Psoas muscle (tissue), 8 donors: Measurements from ENCODE around the gene PHF21B. TPM values are rescaled to one million over a fixed set of nuclear protein-coding genes. Genes with fewer than 3 reads are reported as not detected.

Experiments used
- ATAC-seq, 4 donors: fragments of 200-7000 bp; cut with Tn5 transposase; one replicate each; pipeline ENCODE4 v1.9.1; 2020; ENCODE audit warnings: moderate library complexity in 3 of 4, mild to moderate bottlenecking in 2 of 4
- DNase-seq, 2 donors: peaks; one replicate each; pipeline ENCODE4 v3.0.0-alpha.2; 2020
- H3K27ac ChIP-seq: fragments of 200-600 bp; one replicate; pipeline ENCODE4 v1.8.0; 2022
- H3K27me3 ChIP-seq, 3 donors: fragments of 200-600 bp in 1 of 3; one replicate each; pipeline versions ENCODE4 v1.6.1 to v1.8.0; 2013 to 2022; ENCODE audit warnings: low read length in 2 of 3, mild to moderate bottlenecking in 2 of 3, moderate library complexity in 1 of 3; ENCODE audit not compliant: insufficient read depth in 3 of 3
- H3K36me3 ChIP-seq, 2 donors: fragments of 200-600 bp in 1 of 2; one replicate each; pipeline versions ENCODE4 v1.6.1 to v1.8.0; 2013 to 2022; ENCODE audit warnings: low read depth in 1 of 2, mild to moderate bottlenecking in 1 of 2, moderate library complexity in 1 of 2; ENCODE audit not compliant: insufficient read depth in 1 of 2
- H3K4me1 ChIP-seq: fragments of 200-600 bp; one replicate; pipeline ENCODE4 v1.8.0; 2022
- H3K4me3 ChIP-seq: fragments of 200-600 bp; one replicate; pipeline ENCODE4 v1.8.0; 2022; ENCODE audit warnings: mild to moderate bottlenecking
- H3K9me3 ChIP-seq: fragments of 200-600 bp; one replicate; pipeline ENCODE4 v1.8.0; 2022
- WGBS, 3 donors: extraction: QIAGEN DNeasy Blood & Tissue Kit; methylation state at CpG; one replicate each; pipeline versions ENCODE4 v1.1.6 to v1.1.7; 2013; 5-methylcytosine and 5-hydroxymethylcytosine counted together
- intact Hi-C, 2 donors: fragments of 100-400 bp; cut with DNase I; formaldehyde crosslinking; loops; one replicate each; pipeline versions ENCODE4 v1.11.0 to v1.14.2; 2022
- polyA plus RNA-seq, 3 donors: library from polyadenylated mRNA; stranded (reverse); fragments of 200-250 nt; gene quantifications; one replicate each; pipeline ENCODE4 v1.2.3, GENCODE V29; 2013
- total RNA-seq, 4 donors: library from RNA; stranded (reverse); fragmentation: NEBNext Ultra II Directional in 2 of 4; extraction: Animal tissue kit (Norgen Biotek cat#: 25700) in 2 of 4; gene quantifications; one replicate each; pipeline versions ENCODE4 v1.2.1 to v1.2.4, GENCODE V29; 2021 to 2023
- TF ChIP-seq, protein P1 (sequence below): fragments of 200-600 bp; IDR thresholded peaks from one replicate; pipeline ENCODE4 v1.8.0; 2022; ENCODE audit warnings: antibody characterized with exemption
- donor health status: healthy with polysubstance abuse.
- donor health status: DM: no; HTN: no; CAD: no; lungs with moderate emphysema.
- donor health status: Bipolar disorder and iron deficiency.
- donor health status: healthy.
- donor health status: DM: yes; HTN: yes; CAD: no.
- donor health status: DM: no; HTN: no; CAD: no.
- donor health status: DM: no; HTN: no; CAD: no.
- donor health status: DM: yes; HTN: yes; CAD: no.

The PHF21B gene
- total and polyA plus RNA-seq, 7 donors: 0.03 to 0.58 (median 0.16) TPM; not detected in 1

DNA sequence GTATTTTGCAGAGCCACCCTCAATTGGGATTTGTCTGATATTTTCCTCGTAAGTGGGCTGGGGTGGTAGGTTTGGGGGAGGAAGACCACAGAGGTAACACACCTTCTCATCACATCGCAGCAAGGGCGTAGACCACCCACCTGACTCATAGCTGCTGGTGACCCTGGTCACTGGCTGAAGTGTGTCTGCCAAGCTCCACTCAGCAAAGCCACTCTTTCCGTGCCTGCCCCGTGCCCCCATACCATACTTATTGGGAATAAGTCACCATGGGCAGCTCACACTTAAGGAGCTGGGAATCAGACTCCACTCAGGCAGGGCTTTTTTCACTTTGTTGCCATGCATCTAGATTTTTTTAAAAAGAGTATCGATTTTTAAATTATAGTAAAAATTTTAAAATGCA, 111.6 kb downstream of the PHF21B start:
- Histone ChIP-seq H3K27me3 (peaks cover 0 to 6% (median 2%) of the 10 kb centered on the region in 3 donors), H3K4me3 (no peak overlapping the region), H3K36me3 (no peaks in the 10 kb centered on the region), H3K27ac (no peak overlapping the region), H3K9me3 (peaks cover 10% of the 10 kb centered on the region), H3K4me1 (no peaks in the 10 kb centered on the region)
- TF ChIP-seq, protein P1, sequence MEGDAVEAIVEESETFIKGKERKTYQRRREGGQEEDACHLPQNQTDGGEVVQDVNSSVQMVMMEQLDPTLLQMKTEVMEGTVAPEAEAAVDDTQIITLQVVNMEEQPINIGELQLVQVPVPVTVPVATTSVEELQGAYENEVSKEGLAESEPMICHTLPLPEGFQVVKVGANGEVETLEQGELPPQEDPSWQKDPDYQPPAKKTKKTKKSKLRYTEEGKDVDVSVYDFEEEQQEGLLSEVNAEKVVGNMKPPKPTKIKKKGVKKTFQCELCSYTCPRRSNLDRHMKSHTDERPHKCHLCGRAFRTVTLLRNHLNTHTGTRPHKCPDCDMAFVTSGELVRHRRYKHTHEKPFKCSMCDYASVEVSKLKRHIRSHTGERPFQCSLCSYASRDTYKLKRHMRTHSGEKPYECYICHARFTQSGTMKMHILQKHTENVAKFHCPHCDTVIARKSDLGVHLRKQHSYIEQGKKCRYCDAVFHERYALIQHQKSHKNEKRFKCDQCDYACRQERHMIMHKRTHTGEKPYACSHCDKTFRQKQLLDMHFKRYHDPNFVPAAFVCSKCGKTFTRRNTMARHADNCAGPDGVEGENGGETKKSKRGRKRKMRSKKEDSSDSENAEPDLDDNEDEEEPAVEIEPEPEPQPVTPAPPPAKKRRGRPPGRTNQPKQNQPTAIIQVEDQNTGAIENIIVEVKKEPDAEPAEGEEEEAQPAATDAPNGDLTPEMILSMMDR: no peak
- 93 to 96% (median 93%) methylated on average over 6 of the region's 6 CpGs for WGBS, 3 donors
- intact Hi-C loops: no loop called here
- DNase-seq: no peak
- ATAC-seq: no peak

DNA sequence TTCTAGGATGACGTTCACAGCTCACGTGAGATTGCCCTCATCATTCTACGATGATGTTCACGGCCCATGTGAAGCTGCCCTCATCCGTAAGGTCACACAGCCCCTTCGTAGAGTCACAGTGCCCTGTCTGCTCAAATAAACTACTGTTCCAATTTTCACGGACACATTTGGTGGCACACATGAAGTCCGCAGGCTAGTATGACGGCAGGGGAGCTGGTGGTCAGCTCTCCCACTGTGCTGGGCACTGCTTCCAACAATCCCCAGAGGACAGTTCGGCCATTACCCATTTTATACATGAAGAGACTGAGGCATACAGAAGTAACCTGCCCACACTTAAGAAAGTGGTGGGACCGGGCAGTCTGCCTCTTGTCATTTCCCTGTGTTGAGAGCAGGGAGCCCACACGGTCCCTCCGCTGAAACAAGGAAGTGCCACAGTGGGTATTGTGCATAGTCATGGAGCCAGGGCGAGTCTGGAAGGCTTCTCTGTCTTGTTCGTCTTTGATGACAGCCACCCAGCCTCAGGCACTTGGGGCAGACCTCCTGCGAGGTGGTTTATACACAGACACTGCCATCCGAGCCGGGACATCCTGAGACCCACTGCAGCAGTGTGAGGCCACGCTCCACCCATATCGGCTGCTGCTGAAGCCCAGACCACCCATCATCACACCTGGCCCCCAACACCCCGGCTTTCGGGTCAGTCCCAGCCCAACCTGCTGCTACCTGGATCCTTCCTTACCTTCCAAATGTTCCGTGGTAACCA, 114.3 kb downstream of the PHF21B start:
- TF ChIP-seq, protein P1: no peak
- no peaks in the 10 kb centered on the region for H3K36me3 ChIP-seq
- H3K27me3 ChIP-seq: peaks cover 0 to 6% (median 2%) of the 10 kb centered on the region in 3 donors
- ATAC-seq: no peak
- intact Hi-C loops: no loop called here
- no peak for DNase-seq
- WGBS, 3 donors: 85 to 87% (median 85%) methylated on average over 23 of the region's 23 CpGs
- H3K4me3 ChIP-seq: no peak overlapping the region
- H3K27ac ChIP-seq: no peak overlapping the region
- H3K9me3 ChIP-seq: no peaks in the 10 kb centered on the region
- no peaks in the 10 kb centered on the region for H3K4me1 ChIP-seq

DNA sequence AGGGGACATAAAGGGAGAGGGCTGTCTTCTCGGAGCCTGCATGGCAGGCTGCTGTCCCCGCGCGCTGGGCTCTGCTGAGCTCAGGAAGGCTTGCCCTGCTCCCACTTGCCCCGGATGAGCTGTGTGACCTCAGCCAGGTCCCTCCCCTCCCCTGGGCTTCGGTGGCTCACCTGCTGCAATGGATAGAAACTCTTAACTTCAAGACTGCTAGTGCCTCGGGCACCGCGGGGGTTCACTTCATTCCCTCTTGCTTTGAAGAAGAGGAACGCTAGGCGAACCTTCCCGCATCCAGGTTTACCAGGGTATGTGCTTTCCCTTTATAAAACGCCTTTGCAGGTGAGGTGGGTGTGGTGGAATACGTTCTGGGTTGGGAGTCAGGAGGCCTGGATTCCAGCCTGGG, 115.0 kb downstream of the PHF21B start:
- WGBS, 3 donors: 78 to 85% (median 85%) methylated on average over 14 of the region's 14 CpGs
- peak in 1 of 2 donors; percentile 29 for DNase-seq
- no peak overlapping the region for H3K4me3 ChIP-seq
- TF ChIP-seq, protein P1: no peak
- no peak for ATAC-seq
- H3K9me3 ChIP-seq: no peaks in the 10 kb centered on the region
- no peak overlapping the region for H3K27ac ChIP-seq
- intact Hi-C loops: no loop called here
- peaks cover 0 to 6% (median 2%) of the 10 kb centered on the region in 3 donors for H3K27me3 ChIP-seq
- no peaks in the 10 kb centered on the region for H3K36me3 ChIP-seq
- H3K4me1 ChIP-seq: no peaks in the 10 kb centered on the region

DNA sequence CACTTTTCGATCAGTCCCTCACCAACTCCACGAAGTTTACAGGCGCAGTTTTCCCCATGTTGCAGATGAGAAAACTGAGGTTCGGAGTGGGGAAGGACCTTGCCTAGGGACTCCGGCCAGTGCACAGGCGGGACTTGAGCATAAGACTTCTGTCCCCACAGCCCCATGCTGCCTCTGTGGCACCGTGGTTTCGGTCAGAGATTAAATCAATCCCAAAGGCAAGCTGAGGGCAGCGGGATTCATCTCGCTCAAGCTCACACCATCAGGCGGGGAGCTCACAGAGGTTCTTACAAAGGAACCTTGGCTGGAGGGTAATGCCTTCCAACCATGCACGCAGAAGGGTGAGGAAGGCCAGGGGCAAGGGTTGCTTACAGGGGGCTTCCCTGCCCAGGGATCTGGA, 115.5 kb downstream of the PHF21B start:
- peaks cover 0 to 6% (median 2%) of the 10 kb centered on the region in 3 donors for H3K27me3 ChIP-seq
- no peaks in the 10 kb centered on the region for H3K4me1 ChIP-seq
- no peak overlapping the region for H3K27ac ChIP-seq
- TF ChIP-seq, protein P1: no peak
- no peak for DNase-seq
- H3K9me3 ChIP-seq: no peaks in the 10 kb centered on the region
- WGBS, 3 donors: 84 to 89% (median 85%) methylated on average over 12 of the region's 12 CpGs
- intact Hi-C loops: no loop called here
- no peaks in the 10 kb centered on the region for H3K36me3 ChIP-seq
- no peak for ATAC-seq
- no peak overlapping the region for H3K4me3 ChIP-seq

DNA sequence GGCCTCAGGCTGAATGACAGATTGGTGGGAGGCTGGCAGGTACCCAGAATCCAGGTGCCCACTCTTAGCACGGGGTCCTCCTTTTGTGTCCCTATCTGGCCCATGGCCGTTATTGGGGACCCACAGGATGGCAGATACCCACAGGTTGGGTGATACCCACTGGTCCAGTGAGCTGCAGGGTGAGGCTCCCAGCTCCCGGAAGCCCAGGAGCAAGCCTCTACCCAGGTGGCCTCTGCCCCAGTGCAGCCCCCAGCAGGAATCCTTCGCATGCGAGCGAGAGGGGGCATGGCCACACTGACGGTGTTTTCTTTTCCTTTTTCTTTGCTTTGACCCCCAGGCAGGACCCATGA, 116.1 kb downstream of the PHF21B start:
- intact Hi-C loops: no loop called here
- peaks cover 0 to 6% (median 2%) of the 10 kb centered on the region in 3 donors for H3K27me3 ChIP-seq
- DNase-seq: no peak
- no peaks in the 10 kb centered on the region for H3K9me3 ChIP-seq
- TF ChIP-seq, protein P1: no peak
- no peak overlapping the region for H3K4me3 ChIP-seq
- no peak for ATAC-seq
- H3K4me1 ChIP-seq: no peaks in the 10 kb centered on the region
- WGBS, 3 donors: 63 to 71% (median 71%) methylated on average over 7 of the region's 7 CpGs
- no peaks in the 10 kb centered on the region for H3K36me3 ChIP-seq
- H3K27ac ChIP-seq: no peak overlapping the region
